SK-N-SH (cell line): ENCODE measurements around the gene EIF4E. TPM values are rescaled to one million over a fixed set of nuclear protein-coding genes. Genes with fewer than 3 reads are reported as not detected.

Experiments
- CTCF ChIA-PET: fragments of 300-600, 350-600 bp; formaldehyde crosslinking; extraction: SDS; loops from one replicate; lab custom pipeline; 2021; lab: Yijun Ruan, JAX
- POLR2A ChIA-PET: fragments of 350-600 bp; sonication (Branson Sonifier 250); formaldehyde crosslinking; extraction: SDS; loops from one replicate; lab custom pipeline; 2020; ENCODE audit warnings: antibody characterized with exemption, inconsistent platforms; lab: Yijun Ruan, JAX
- DNase-seq: peaks from one replicate; pipeline ENCODE4 v3.0.0; 2012
- H2AFZ ChIP-seq: fragments of 200-600 bp; sonication (generic); 2 replicates; pipeline ENCODE4 v1.8.1; 2016; ENCODE audit warnings: antibody characterized with exemption, mild to moderate bottlenecking, low read depth
- H3F3A ChIP-seq: fragments of 200-600 bp; sonication (generic); replicated peaks from 2 replicates; pipeline ENCODE3; 2016; ENCODE audit warnings: antibody characterized with exemption, mild to moderate bottlenecking; ENCODE audit not compliant: insufficient read depth
- H3K27ac ChIP-seq, 2 experiments: fragments of 200-500 bp in 1 of 2; fragments of 200-600 bp in 1 of 2; sonication (Bioruptor generic) in 1 of 2; sonication (generic), shearing (Covaris generic) in 1 of 2; 2 replicates each; pipeline versions ENCODE4 v1.5.1 to v1.6.1; 2014 to 2016; ENCODE audit warnings: low read depth in 2 of 2, inconsistent platforms in 1 of 2, low read length in 1 of 2, mild to moderate bottlenecking in 1 of 2, mixed read lengths in 1 of 2
- H3K27me3 ChIP-seq: fragments of 200-600 bp; sonication (generic), shearing (Covaris generic); 2 replicates; pipeline ENCODE4 v1.6.1; 2016; ENCODE audit warnings: mixed run types; ENCODE audit not compliant: insufficient read depth
- H3K36me3 ChIP-seq, 2 experiments: fragments of 200-500 bp in 1 of 2; fragments of 200-600 bp in 1 of 2; sonication (Bioruptor generic) in 1 of 2; sonication (generic) in 1 of 2; replicated peaks in 1 of 2; 2 replicates each; pipeline versions ENCODE3 to v1.5.1; 2014 to 2016; ENCODE audit warnings: low read length in 1 of 2, mild to moderate bottlenecking in 1 of 2; ENCODE audit not compliant: insufficient read depth in 2 of 2, control insufficient read depth in 1 of 2
- H3K4me1 ChIP-seq, 2 experiments: fragments of 200-500 bp in 1 of 2; fragments of 200-600 bp in 1 of 2; sonication (Bioruptor generic) in 1 of 2; sonication (generic), shearing (Covaris generic) in 1 of 2; 2 replicates each; pipeline versions ENCODE4 v1.5.1 to v1.6.1; 2014 to 2016; ENCODE audit warnings: low read depth in 1 of 2, low read length in 1 of 2, mixed run types in 1 of 2; ENCODE audit not compliant: insufficient read depth in 2 of 2, control insufficient read depth in 1 of 2
- H3K4me2 ChIP-seq: fragments of 200-600 bp; sonication (generic), shearing (Covaris generic); 2 replicates; pipeline ENCODE4 v1.6.1; 2017; ENCODE audit warnings: mixed run types
- H3K4me3 ChIP-seq, 2 experiments: fragments of 200-500 bp in 1 of 2; fragments of 200-600 bp in 1 of 2; sonication (Bioruptor generic) in 1 of 2; sonication (generic), shearing (Covaris generic) in 1 of 2; 2 replicates each; pipeline versions ENCODE4 v1.5.1 to v1.8.1; 2014 to 2016; ENCODE audit warnings: low read depth in 2 of 2, inconsistent platforms in 1 of 2, low read length in 1 of 2, mild to moderate bottlenecking in 1 of 2, mixed read lengths in 1 of 2, moderate library complexity in 1 of 2
- H3K79me2 ChIP-seq: fragments of 200-600 bp; sonication (generic); 2 replicates; pipeline ENCODE4 v1.8.1; 2017; ENCODE audit warnings: mild to moderate bottlenecking; ENCODE audit not compliant: insufficient read depth
- H3K9ac ChIP-seq: fragments of 200-600 bp; sonication (generic); 2 replicates; pipeline ENCODE4 v1.6.1; 2017; ENCODE audit warnings: mixed run types
- H3K9me2 ChIP-seq: fragments of 200-600 bp; sonication (generic); 2 replicates; pipeline ENCODE4 v1.6.1; 2017; ENCODE audit warnings: mixed run types
- H3K9me3 ChIP-seq: fragments of 200-600 bp; sonication (generic); 2 replicates; pipeline ENCODE4 v1.6.1; 2017; ENCODE audit warnings: mixed run types, mild to moderate bottlenecking, moderate library complexity
- H4K20me1 ChIP-seq: fragments of 200-600 bp; sonication (generic); 2 replicates; pipeline ENCODE4 v1.6.1; 2017; ENCODE audit warnings: mild to moderate bottlenecking, mixed run types; ENCODE audit not compliant: insufficient read depth
- CHD2 ChIP-seq: fragments of 150-350 bp; IDR thresholded peaks from 2 replicates; pipeline ENCODE4 v1.6.1; 2018; ENCODE audit warnings: low read length; ENCODE audit not compliant: partially characterized antibody
- ELF1 ChIP-seq: IDR thresholded peaks from 2 replicates; pipeline ENCODE4 v1.4.0; 2012
- GABPA ChIP-seq: IDR thresholded peaks from 2 replicates; pipeline ENCODE4 v1.4.0; 2012; ENCODE audit warnings: low read depth, mild to moderate bottlenecking
- MAX ChIP-seq: IDR thresholded peaks from 2 replicates; pipeline ENCODE4 v1.4.0; 2012; ENCODE audit warnings: low read depth
- NFIC ChIP-seq: IDR thresholded peaks from 2 replicates; pipeline ENCODE4 v1.4.0; 2012; ENCODE audit warnings: borderline replicate concordance
- RFX5 ChIP-seq: IDR thresholded peaks from 2 replicates; pipeline ENCODE4 v1.6.1; 2012; ENCODE audit warnings: mild to moderate bottlenecking, improper control_type of control experiment, low read length
- SIN3A ChIP-seq: IDR thresholded peaks from 2 replicates; pipeline ENCODE4 v1.6.1; 2012; ENCODE audit warnings: low read depth, mild to moderate bottlenecking, low read length, moderate library complexity, borderline replicate concordance
- SMC3 ChIP-seq: IDR thresholded peaks from 2 replicates; pipeline ENCODE4 v1.6.1; 2012; ENCODE audit warnings: low read depth, low read length, improper control_type of control experiment
- TAF1 ChIP-seq: IDR thresholded peaks from 2 replicates; pipeline ENCODE4 v1.6.1; 2012; ENCODE audit warnings: low read depth, mild to moderate bottlenecking, low read length, moderate library complexity, borderline replicate concordance
- TCF12 ChIP-seq: IDR thresholded peaks from 2 replicates; pipeline ENCODE4 v1.4.0; 2012
- YY1 ChIP-seq: IDR thresholded peaks from 2 replicates; pipeline ENCODE4 v1.4.0; 2012; ENCODE audit warnings: low read depth, mild to moderate bottlenecking
- ZBTB33 ChIP-seq: IDR thresholded peaks from 2 replicates; pipeline ENCODE4 v1.4.0; 2012; ENCODE audit warnings: low read depth, borderline replicate concordance
- WGBS: methylation state at CpG from one replicate; pipeline ENCODE4 v1.1.6; 2017; ENCODE audit warnings: low lambda C conversion rate; 5-methylcytosine and 5-hydroxymethylcytosine counted together
- polyA plus RNA-seq, 3 experiments: library from polyadenylated mRNA; depleted of rRNA; stranded (reverse); fragments of >200 nt; gene quantifications; 2 replicates each; pipeline ENCODE4 v1.2.3, GENCODE V29; 2012
- TF ChIP-seq, protein P1 (sequence below): fragments of 150-350 bp; IDR thresholded peaks from 2 replicates; pipeline ENCODE4 v1.6.1; 2016; ENCODE audit warnings: mild to moderate bottlenecking, low read depth, low read length
- TF ChIP-seq, protein P2 (sequence below): fragments of 200-600 bp; sonication (generic); IDR thresholded peaks from 2 replicates; pipeline ENCODE4 v1.6.1; 2017; ENCODE audit warnings: antibody characterized with exemption, mild to moderate bottlenecking, moderate library complexity
- TF ChIP-seq, protein P3 (sequence below): fragments of 150-350 bp; IDR thresholded peaks from 2 replicates; pipeline ENCODE4 v1.6.1; 2017; ENCODE audit warnings: antibody characterized with exemption, low read length, low read depth, borderline replicate concordance

EIF4E gene
- polyA plus RNA-seq, 1 of the 3 experiments (the other 2 are of a cell fraction): 59.8 TPM

DNA sequence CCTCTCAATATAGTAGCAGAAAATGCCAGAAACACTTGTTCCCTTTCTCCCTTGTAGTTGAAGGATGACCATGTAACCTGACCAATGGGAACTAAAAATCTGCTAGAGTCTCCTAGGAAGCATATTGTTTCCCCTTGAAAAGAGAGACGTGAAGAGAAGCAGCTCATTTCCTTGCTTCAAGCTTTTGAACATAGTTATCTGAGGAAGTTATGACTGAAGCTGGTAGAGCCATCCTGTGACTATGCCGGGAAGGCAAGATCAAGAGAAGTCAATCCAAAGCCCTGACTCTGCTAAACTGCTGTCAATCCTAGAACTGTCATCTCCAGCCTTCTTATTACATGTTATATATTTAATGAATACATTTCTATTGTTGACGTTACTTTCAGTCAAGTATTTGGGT is 66.6 kb downstream of the EIF4E start:
- no peak for DNase-seq
- no peaks in the 10 kb centered on the region for H3K27me3 ChIP-seq
- no peaks in the 10 kb centered on the region for H3K4me1 ChIP-seq
- no peaks in the 10 kb centered on the region for H4K20me1 ChIP-seq
- no peaks in the 10 kb centered on the region for H3K36me3 ChIP-seq
- TF ChIP-seq MAX: no peak
- no peak for TF ChIP-seq SIN3A
- no peak for TF ChIP-seq GABPA
- TF ChIP-seq YY1: no peak
- no peak overlapping the region for H2AFZ ChIP-seq
- H3K9me3 ChIP-seq: no peaks in the 10 kb centered on the region
- no peak overlapping the region for H3K27ac ChIP-seq
- no peaks in the 10 kb centered on the region for H3K79me2 ChIP-seq
- ChIA-PET CTCF (interaction anchor here (0.7 kb wide), 1 partner anchor 92 kb away, joined by 3 read pairs; no protein-coding TSS in a partner anchor), POLR2A (no interaction called here)
- WGBS: 83% methylated on average over 3 of the region's 3 CpGs
- H3K9ac ChIP-seq: no peak overlapping the region
- H3F3A ChIP-seq: no peaks in the 10 kb centered on the region
- no peak overlapping the region for H3K4me3 ChIP-seq
- H3K4me2 ChIP-seq: no peak overlapping the region
- no peaks in the 10 kb centered on the region for H3K9me2 ChIP-seq

GRCh38 chr4:98861100-98861884 is 67.6 kb downstream of the EIF4E start:
- H3K4me1 ChIP-seq: no peaks in the 10 kb centered on the region
- no peak overlapping the region for H3K27ac ChIP-seq
- 77% methylated on average over 3 of the region's 3 CpGs for WGBS
- POLR2A ChIA-PET: no interaction called here
- no peak overlapping the region for H3K4me3 ChIP-seq
- no peak overlapping the region for H2AFZ ChIP-seq
- H4K20me1 ChIP-seq: no peaks in the 10 kb centered on the region
- TF ChIP-seq SMC3 (no peak), RFX5 (no peak), TCF12 (no peak), YY1 (no peak), TAF1 (no peak), CHD2 (no peak), MAX (no peak), NFIC (no peak), ZBTB33 (no peak), ELF1 (no peak)
- TF ChIP-seq, protein P1, sequence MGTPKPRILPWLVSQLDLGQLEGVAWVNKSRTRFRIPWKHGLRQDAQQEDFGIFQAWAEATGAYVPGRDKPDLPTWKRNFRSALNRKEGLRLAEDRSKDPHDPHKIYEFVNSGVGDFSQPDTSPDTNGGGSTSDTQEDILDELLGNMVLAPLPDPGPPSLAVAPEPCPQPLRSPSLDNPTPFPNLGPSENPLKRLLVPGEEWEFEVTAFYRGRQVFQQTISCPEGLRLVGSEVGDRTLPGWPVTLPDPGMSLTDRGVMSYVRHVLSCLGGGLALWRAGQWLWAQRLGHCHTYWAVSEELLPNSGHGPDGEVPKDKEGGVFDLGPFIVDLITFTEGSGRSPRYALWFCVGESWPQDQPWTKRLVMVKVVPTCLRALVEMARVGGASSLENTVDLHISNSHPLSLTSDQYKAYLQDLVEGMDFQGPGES: no peak
- TF ChIP-seq, protein P2, sequence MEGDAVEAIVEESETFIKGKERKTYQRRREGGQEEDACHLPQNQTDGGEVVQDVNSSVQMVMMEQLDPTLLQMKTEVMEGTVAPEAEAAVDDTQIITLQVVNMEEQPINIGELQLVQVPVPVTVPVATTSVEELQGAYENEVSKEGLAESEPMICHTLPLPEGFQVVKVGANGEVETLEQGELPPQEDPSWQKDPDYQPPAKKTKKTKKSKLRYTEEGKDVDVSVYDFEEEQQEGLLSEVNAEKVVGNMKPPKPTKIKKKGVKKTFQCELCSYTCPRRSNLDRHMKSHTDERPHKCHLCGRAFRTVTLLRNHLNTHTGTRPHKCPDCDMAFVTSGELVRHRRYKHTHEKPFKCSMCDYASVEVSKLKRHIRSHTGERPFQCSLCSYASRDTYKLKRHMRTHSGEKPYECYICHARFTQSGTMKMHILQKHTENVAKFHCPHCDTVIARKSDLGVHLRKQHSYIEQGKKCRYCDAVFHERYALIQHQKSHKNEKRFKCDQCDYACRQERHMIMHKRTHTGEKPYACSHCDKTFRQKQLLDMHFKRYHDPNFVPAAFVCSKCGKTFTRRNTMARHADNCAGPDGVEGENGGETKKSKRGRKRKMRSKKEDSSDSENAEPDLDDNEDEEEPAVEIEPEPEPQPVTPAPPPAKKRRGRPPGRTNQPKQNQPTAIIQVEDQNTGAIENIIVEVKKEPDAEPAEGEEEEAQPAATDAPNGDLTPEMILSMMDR: no peak
- TF ChIP-seq, protein P3, sequence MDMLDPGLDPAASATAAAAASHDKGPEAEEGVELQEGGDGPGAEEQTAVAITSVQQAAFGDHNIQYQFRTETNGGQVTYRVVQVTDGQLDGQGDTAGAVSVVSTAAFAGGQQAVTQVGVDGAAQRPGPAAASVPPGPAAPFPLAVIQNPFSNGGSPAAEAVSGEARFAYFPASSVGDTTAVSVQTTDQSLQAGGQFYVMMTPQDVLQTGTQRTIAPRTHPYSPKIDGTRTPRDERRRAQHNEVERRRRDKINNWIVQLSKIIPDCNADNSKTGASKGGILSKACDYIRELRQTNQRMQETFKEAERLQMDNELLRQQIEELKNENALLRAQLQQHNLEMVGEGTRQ: no peak
- no peak for DNase-seq
- H3K9ac ChIP-seq: no peak overlapping the region
- H3K4me2 ChIP-seq: no peak overlapping the region
- H3F3A ChIP-seq: no peaks in the 10 kb centered on the region
- CTCF ChIA-PET: interaction anchor here (0.7 to 1.6 kb wide), 2 partner anchors 14 to 393 kb away, joined by 3 read pairs; no protein-coding TSS in a partner anchor
- no peaks in the 10 kb centered on the region for H3K79me2 ChIP-seq
- no peaks in the 10 kb centered on the region for H3K36me3 ChIP-seq
- H3K27me3 ChIP-seq: no peaks in the 10 kb centered on the region
- H3K9me2 ChIP-seq: no peaks in the 10 kb centered on the region
- H3K9me3 ChIP-seq: no peaks in the 10 kb centered on the region
